ENCODE measurements around the gene BRME1.

Gene BRME1

GRCh38 chr19:13849991-13850909 lies 55.7 kb downstream of the BRME1 start:
- in situ Hi-C loops (cut with MboI; ENCODE audit: low sequenced_read_pairs, unreplicated experiment): loop anchor here (25.0 kb wide), 1 partner anchor 588 kb away; no protein-coding TSS in a partner anchor
- peak; percentile 81 for DNase-seq (ENCODE audit: low spot score)
- TF ChIP-seq CTCF (IDR thresholded peaks at IDR 0.05; ENCODE audit: borderline replicate concordance, control extremely low read depth, extremely low read depth, insufficient read depth, missing control alignments): no peak

GRCh38 chr19:13848798-13849676 lies 56.9 kb downstream of the BRME1 start:
- TF ChIP-seq CTCF (IDR thresholded peaks at IDR 0.05; ENCODE audit: borderline replicate concordance, control extremely low read depth, extremely low read depth, insufficient read depth, missing control alignments): no peak
- no peak for DNase-seq (ENCODE audit: low spot score)
- in situ Hi-C loops (cut with MboI; ENCODE audit: low sequenced_read_pairs, unreplicated experiment): no loop called here

GRCh38 chr19:13848340-13848677 lies 57.6 kb downstream of the BRME1 start:
- in situ Hi-C loops (cut with MboI; ENCODE audit: low sequenced_read_pairs, unreplicated experiment): no loop called here
- TF ChIP-seq CTCF (IDR thresholded peaks at IDR 0.05; ENCODE audit: borderline replicate concordance, control extremely low read depth, extremely low read depth, insufficient read depth, missing control alignments): no peak
- no peak for DNase-seq (ENCODE audit: low spot score)

GRCh38 chr19:13847407-13848339 lies 58.2 kb downstream of the BRME1 start:
- peak; percentile 83 for DNase-seq (ENCODE audit: low spot score)
- TF ChIP-seq CTCF (IDR thresholded peaks at IDR 0.05; ENCODE audit: borderline replicate concordance, control extremely low read depth, extremely low read depth, insufficient read depth, missing control alignments): no peak
- in situ Hi-C loops (cut with MboI; ENCODE audit: low sequenced_read_pairs, unreplicated experiment): no loop called here

GRCh38 chr19:13846557-13847406 lies 59.1 kb downstream of the BRME1 start:
- in situ Hi-C loops (cut with MboI; ENCODE audit: low sequenced_read_pairs, unreplicated experiment): no loop called here
- DNase-seq (ENCODE audit: low spot score): peak; percentile 94
- no peak for TF ChIP-seq CTCF (IDR thresholded peaks at IDR 0.05; ENCODE audit: borderline replicate concordance, control extremely low read depth, extremely low read depth, insufficient read depth, missing control alignments)
